GM12891 (cell line): ENCODE measurements around the gene SLC25A44.
"Not testable (repeated sequence)": the region's sequence is repeated elsewhere in the genome, so short reads cannot be mapped to it uniquely, and the experiment has no call there.

Source experiments
- DNase-seq: peaks from one replicate; pipeline ENCODE4 v3.0.0; 2011; ENCODE audit warnings: low spot score; ENCODE audit not compliant: insufficient read length
- FAIRE-seq: peaks from 2 replicates; lab custom pipeline; 2011; peaks lifted over from hg19 to GRCh38; lab: Jason Lieb, UNC
- PAX5 ChIP-seq: IDR thresholded peaks from 2 replicates; pipeline ENCODE4 v1.6.1; 2011; ENCODE audit warnings: low read length, moderate library complexity, mild to moderate bottlenecking; ENCODE audit not compliant: insufficient read depth, severe bottlenecking
- POLR2A ChIP-seq: IDR thresholded peaks from 2 replicates; pipeline ENCODE4 v1.6.1; 2011; ENCODE audit warnings: low read depth, low read length, control low read depth
- POLR2AphosphoS5 ChIP-seq: IDR thresholded peaks from 2 replicates; pipeline ENCODE4 v1.6.1; 2011; ENCODE audit warnings: low read depth, low read length, control low read depth
- POU2F2 ChIP-seq: IDR thresholded peaks from 2 replicates; pipeline ENCODE4 v1.6.1; 2011; ENCODE audit warnings: low read depth, mild to moderate bottlenecking, control low read depth, low read length, moderate library complexity
- SPI1 ChIP-seq: IDR thresholded peaks from 2 replicates; pipeline ENCODE4 v1.6.1; 2011; ENCODE audit warnings: low read depth, low read length, control low read depth
- TAF1 ChIP-seq: IDR thresholded peaks from 2 replicates; pipeline ENCODE4 v1.6.1; 2011; ENCODE audit warnings: low read depth, low read length, control low read depth

The SLC25A44 gene

DNA sequence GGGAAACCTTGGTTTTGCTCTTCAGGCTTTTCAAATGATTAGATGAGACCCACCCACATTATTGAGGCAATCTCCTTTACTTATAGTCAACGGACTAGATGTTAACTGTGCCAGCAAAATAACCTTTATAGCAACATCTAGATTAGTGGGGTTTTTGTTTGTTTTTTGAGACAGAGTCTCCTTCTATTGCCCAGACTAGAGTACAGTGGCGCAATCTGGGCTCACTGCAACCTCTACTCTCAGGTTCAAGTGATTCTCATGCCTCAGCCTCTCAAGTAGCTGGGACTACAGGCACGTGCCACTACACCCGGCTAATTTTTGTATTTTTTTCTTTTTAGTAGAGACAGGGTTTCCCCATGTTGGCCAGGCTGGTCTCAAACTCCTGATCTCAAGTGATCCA, 3.6 kb upstream of the SLC25A44 start:
- not testable (repeated sequence) for FAIRE-seq, DNase-seq

DNA sequence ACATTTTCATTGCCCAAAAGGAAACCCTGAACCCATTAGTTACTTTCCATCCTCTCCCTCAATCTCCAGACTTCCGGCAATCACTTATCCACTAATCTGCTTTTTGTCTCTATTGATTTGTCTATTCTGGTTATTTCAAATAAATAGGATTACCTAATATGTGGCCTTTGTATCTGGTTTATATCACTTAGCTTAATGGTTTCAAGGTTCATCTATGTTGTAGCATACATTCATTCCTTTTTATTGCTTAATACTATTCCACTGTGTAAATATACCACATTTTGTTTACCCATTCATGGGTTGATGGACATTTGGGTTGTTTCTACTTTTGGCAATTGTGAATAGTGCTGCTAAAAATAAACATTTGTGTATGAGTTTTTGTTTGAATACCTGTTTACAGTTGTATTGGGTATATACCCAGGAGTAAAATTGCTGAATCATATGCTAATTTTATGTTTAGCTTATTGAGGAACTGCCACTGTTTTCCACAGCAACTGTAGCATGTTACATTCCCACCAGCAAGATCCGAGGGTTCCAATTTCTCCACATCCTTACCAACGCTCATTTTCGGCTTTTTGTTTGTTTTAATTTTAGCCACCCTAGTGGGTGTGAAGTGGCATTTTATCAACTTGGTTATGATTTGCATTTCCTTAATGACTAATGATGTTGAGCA, 2.5 kb upstream of the SLC25A44 start:
- DNase-seq, result no peak
- TF ChIP-seq POU2F2, result no peak
- no peak for TF ChIP-seq POLR2AphosphoS5
- TF ChIP-seq SPI1, result no peak
- no peak for TF ChIP-seq PAX5
- no peak for TF ChIP-seq POLR2A
- no peak for TF ChIP-seq TAF1
- no peak for FAIRE-seq

DNA sequence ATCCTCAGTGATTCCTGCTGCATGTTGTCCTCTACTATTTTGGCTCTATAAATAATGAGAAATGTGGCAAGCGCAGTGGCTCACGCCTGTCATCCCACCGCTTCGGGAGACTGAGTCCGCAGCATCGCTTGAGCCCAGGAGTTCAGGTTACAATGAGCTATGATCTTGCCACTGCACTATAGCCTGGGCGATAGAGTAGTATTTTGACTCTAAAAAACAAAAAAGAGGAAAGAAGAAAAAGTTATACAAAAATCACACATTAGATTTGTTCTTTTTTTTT, 756 bp upstream of the SLC25A44 start:
- TF ChIP-seq POU2F2 (no peak), TAF1 (no peak), POLR2AphosphoS5 (no peak), POLR2A (no peak), PAX5 (no peak), SPI1 (no peak)
- DNase-seq, result no peak
- no peak for FAIRE-seq

DNA sequence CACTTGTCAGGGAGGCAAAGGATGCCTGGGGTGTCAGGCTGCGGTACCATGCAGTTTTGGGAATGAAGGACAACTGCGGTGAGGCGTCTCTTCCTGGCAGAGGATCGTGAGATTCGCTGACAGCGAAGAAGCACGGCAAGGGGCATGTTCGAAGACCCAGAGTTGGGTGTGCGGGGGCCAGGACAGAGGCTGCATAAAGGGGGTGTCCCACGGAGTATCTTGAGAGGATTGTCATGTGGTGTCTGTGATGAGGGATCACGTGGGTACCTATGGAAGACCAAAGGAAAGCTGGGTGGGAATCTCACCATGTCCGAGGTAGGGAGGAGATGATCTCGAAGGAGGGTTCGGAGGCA, 372 bp downstream of the SLC25A44 start:
- DNase-seq (no peak), FAIRE-seq (no peak)
- TF ChIP-seq POLR2A (no peak), TAF1 (no peak), SPI1 (no peak), PAX5 (no peak), POU2F2 (no peak), POLR2AphosphoS5 (no peak)

DNA sequence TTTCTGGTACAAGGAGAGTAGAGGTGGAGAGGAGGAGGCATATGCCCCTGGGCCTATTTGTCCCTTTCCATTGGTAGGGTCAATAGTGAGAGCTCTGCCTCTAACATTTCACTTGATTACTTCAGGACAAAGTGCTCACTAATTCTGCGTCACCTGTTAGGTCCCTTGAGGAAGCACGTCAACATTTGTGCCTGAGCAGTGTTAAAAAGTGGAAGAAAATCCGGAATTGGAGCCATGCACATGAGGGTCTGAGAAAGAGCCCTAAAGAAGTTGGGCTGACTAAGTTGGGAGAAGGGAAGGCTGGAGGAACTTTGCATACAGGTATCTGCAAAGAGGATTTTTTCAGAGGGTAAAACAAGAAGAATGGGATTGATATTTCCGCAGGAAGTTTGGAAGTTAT, 1.9 kb downstream of the SLC25A44 start:
- TF ChIP-seq POLR2A (no peak), POU2F2 (no peak), TAF1 (no peak), POLR2AphosphoS5 (no peak)
- DNase-seq (no peak), FAIRE-seq (no peak)

DNA sequence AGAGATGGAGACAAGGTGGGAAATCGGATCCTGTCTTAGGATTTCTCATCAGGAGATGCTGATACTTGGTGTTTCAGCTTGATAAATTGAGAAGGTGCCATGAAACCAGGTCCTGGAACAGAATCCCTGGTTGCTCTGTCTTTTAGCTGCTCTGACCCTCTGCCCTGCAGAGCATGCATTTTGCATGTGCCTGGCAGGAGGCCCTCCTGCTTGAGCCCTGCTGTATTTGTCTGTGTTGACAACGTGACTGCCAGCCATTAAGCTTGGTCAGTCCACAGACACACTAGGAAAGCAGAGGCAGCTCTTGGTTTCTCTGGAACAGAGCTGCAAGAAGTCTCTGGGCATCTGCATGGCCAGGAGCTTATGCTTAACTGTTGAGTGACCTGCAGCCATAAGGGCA, 2.5 kb downstream of the SLC25A44 start:
- no peak for TF ChIP-seq SPI1
- no peak for TF ChIP-seq POLR2A
- TF ChIP-seq TAF1, result no peak
- no peak for TF ChIP-seq POU2F2
- no peak for TF ChIP-seq PAX5
- TF ChIP-seq POLR2AphosphoS5, result no peak
- no peak for DNase-seq
- FAIRE-seq, result no peak

DNA sequence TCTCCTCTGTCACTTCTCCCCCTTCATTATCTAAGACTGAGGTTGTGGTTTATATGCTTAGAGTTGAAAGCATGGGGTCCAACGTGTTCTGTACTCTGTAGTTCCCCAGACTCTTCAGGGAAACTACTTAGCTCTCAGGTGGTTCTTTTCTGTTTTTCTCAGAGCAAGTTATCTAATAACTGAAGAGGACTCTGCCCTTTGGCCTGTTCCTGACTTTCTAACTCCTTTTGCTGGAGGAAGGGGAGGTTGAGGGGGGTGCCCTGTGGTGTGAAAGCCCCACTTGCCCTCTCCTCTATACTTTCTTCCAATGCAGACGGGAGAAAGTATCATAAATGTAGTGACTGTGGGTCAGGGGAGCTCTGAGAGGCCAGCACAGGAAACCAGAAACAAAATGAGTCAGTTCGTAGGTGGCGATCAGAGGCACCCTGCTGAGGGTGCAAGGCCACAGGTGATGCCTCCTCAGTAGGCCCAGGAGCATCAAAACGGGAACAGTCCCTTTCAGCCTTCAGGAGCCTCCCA, 5.0 kb downstream of the SLC25A44 start:
- DNase-seq, result no peak
- TF ChIP-seq POLR2A (no peak), SPI1 (peak; percentile 48)
- FAIRE-seq, result peak; percentile 73

DNA sequence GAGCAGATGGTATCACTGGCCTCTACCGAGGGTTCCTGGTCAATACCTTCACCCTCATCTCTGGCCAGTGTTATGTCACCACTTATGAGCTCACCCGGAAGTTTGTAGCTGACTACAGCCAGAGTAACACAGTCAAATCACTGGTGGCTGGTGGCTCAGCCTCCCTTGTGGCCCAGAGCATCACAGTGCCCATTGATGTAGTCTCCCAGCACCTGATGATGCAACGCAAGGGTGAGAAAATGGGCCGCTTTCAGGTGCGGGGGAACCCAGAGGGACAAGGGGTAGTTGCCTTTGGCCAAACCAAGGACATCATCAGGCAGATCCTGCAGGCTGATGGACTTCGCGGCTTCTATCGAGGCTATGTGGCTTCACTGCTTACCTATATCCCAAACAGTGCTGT, 6.1 kb downstream of the SLC25A44 start:
- DNase-seq (no peak), FAIRE-seq (no peak)
- no peak for TF ChIP-seq SPI1
- TF ChIP-seq POU2F2, result no peak
- TF ChIP-seq POLR2AphosphoS5, result no peak
- TF ChIP-seq POLR2A, result no peak
- TF ChIP-seq TAF1, result no peak
- TF ChIP-seq PAX5, result no peak

DNA sequence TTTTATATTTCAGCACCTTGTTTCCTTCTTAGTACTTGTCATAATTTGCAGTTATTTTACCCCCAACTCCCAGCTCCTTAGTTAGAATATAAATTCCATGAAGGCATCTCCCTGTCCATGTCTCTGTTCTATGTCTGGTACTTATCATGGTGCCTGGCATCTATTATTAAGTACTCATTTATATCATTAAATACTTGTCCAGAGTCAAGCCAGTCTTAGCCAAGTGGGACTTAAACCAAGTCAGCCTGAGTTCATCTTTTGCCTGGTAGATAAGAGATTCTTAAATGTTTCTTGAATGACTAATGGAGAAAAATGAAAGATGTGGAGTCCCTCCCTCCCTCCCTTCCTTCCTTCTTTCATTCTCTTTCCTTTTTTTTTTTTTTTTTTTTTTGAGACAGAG, 9.4 kb downstream of the SLC25A44 start:
- TF ChIP-seq POLR2AphosphoS5 (no peak), POU2F2 (no peak), SPI1 (no peak), PAX5 (no peak), TAF1 (no peak), POLR2A (no peak)
- FAIRE-seq, result no peak
- DNase-seq, result no peak

DNA sequence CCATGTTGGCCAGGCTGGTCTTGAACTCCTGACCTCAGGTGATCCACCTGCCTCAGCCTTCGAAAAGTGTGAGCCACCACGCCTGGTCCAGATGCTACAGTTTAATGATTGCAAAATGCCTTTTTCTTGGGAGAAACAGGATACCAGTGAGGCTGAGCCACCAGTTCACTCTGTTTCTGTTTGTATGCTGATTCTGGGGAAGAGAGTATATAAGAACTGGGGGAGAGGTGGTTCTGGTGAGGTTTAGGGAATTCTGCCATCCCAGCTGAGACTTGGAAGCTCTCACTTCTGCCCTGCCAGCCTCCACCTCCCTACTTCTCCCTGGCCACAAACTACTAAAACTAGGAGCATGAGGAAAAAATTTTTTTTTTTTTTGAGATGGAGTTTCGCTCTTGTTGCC, 10.8 kb downstream of the SLC25A44 start:
- TF ChIP-seq PAX5 (no peak), TAF1 (no peak), POLR2AphosphoS5 (no peak), POU2F2 (no peak), POLR2A (no peak), SPI1 (no peak)
- FAIRE-seq (no peak), DNase-seq (no peak)
